Esophagus muscularis mucosa (tissue), 4 donors: ENCODE results near the gene CLDN34. TPM values are rescaled to one million over a fixed set of nuclear protein-coding genes. Genes with fewer than 3 reads are reported as not detected.

Experiments
- DNase-seq: peaks from one replicate; pipeline ENCODE4 v3.0.0-alpha.2; 2017; ENCODE audit errors: extremely low spot score
- H3K27ac ChIP-seq, 4 donors: fragments of 200-600 bp; sonication (generic); replicated peaks in 1 of 4; 1 replicate in 3 of 4; 2 replicates in 1 of 4; pipeline ENCODE4 v1.5.1; 2016 to 2019; ENCODE audit warnings: mild to moderate bottlenecking in 1 of 4
- H3K27me3 ChIP-seq, 4 donors: fragments of 200-600 bp; sonication (generic); one replicate each; pipeline versions ENCODE4 v1.5.1 to v1.6.0; 2016 to 2019
- H3K36me3 ChIP-seq, 4 donors: fragments of 200-600 bp; sonication (generic); one replicate each; pipeline ENCODE4 v1.5.1; 2016 to 2019
- H3K4me1 ChIP-seq, 4 donors: fragments of 200-600 bp; sonication (generic); one replicate each; pipeline ENCODE4 v1.5.1; 2016 to 2019
- H3K4me3 ChIP-seq, 4 donors: fragments of 200-600 bp; sonication (generic); 1 replicate in 2 of 4; 2 replicates in 2 of 4; pipeline ENCODE4 v1.5.1; 2016 to 2019; ENCODE audit warnings: mild to moderate bottlenecking in 4 of 4, moderate library complexity in 1 of 4
- H3K9me3 ChIP-seq, 4 donors: fragments of 200-600 bp; sonication (generic); 1 replicate in 3 of 4; 2 replicates in 1 of 4; pipeline ENCODE4 v1.5.1; 2016 to 2019
- CTCF ChIP-seq, 3 experiments: fragments of 200-600 bp in 2 of 3; fragments of 450-650 bp in 1 of 3; sonication (generic) in 2 of 3; IDR thresholded peaks; one replicate each; pipeline ENCODE4 v1.5.1; 2017 to 2019; ENCODE audit warnings: antibody characterized with exemption in 3 of 3, mild to moderate bottlenecking in 2 of 3, moderate library complexity in 1 of 3
- EP300 ChIP-seq: sonication (generic); formaldehyde crosslinking; IDR thresholded peaks from one replicate; pipeline ENCODE4 v1.6.1; 2017; ENCODE audit warnings: antibody characterized with exemption
- POLR2A ChIP-seq: fragments of 450-650 bp; IDR thresholded peaks from one replicate; pipeline ENCODE4 v1.6.1; 2017; ENCODE audit warnings: antibody characterized with exemption, moderate library complexity, mild to moderate bottlenecking, low read depth
- POLR2AphosphoS5 ChIP-seq, 2 donors: sonication (generic); formaldehyde crosslinking; IDR thresholded peaks; one replicate each; pipeline ENCODE4 v1.6.1; 2017; ENCODE audit warnings: antibody characterized with exemption in 2 of 2
- WGBS: methylation state at CpG from one replicate; pipeline ENCODE4 v1.1.5; 2018; 5-methylcytosine and 5-hydroxymethylcytosine counted together
- intact Hi-C: fragments of 100-400 bp; cut with DNase I; formaldehyde crosslinking; loops from one replicate; pipeline ENCODE4 v1.15.1; 2023
- total RNA-seq, 4 donors: library from RNA; depleted of rRNA; stranded (reverse); fragments of >200 nt; gene quantifications; one replicate each; pipeline versions ENCODE4 v1.1.0 to v1.2.1, GENCODE V29; 2016

CLDN34 gene, protein sequence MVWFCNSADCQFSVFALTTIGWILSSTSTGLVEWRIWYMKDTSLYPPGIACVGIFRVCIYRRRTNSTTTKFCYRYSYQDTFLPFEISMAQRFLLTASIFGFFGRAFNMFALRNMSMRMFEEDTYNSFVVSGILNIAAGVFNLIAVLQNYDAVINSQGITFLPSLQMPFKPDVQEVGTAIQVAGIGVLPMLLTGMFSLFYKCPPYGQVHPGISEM
- under 1 TPM in 1 of 4 donors, not detected in 3; 0.66 TPM for total RNA-seq

GRCh38 chrX:9966775-9967408 lies at the start of gene CLDN34:
CLDN34 (plus strand) TSS chrX:9967358; CDS start chrX:9967358, 0 bp downstream.
- TF ChIP-seq POLR2AphosphoS5 (IDR thresholded peaks at IDR 0.05) (no peak), EP300 (no peak), POLR2A (no peak), CTCF (IDR thresholded peaks at IDR 0.05) (no peak)
- Histone ChIP-seq H3K27me3 (no peaks in the 10 kb centered on the region), H3K4me1 (no peaks in the 10 kb centered on the region), H3K4me3 (no peak within 1 kb of the TSS), H3K9me3 (peaks cover 0 to 12% (median 0%) of the 10 kb centered on the region in 4 donors), H3K27ac (no peak within 1 kb of the TSS), H3K36me3 (no peaks in the 10 kb centered on the region)
- intact Hi-C loops: no loop called here
- WGBS: 90% methylated on average over 16 of the region's 16 CpGs
- no peak for DNase-seq

- TF ChIP-seq POLR2A (no peak), EP300 (no peak), CTCF (IDR thresholded peaks at IDR 0.05) (no peak), POLR2AphosphoS5 (IDR thresholded peaks at IDR 0.05) (no peak)
- no peaks in the 10 kb centered on the region for H3K4me1 ChIP-seq
- 93% methylated on average over 5 of the region's 5 CpGs for WGBS
- intact Hi-C loops: no loop called here
- no peak overlapping the region for H3K27ac ChIP-seq
- no peaks in the 10 kb centered on the region for H3K27me3 ChIP-seq
- DNase-seq: no peak
- H3K9me3 ChIP-seq: no peaks in the 10 kb centered on the region
- H3K4me3 ChIP-seq: no peak overlapping the region
- no peaks in the 10 kb centered on the region for H3K36me3 ChIP-seq
Measured at GRCh38 chrX:9917861-9918260, 49.3 kb upstream of the CLDN34 start.

DNA sequence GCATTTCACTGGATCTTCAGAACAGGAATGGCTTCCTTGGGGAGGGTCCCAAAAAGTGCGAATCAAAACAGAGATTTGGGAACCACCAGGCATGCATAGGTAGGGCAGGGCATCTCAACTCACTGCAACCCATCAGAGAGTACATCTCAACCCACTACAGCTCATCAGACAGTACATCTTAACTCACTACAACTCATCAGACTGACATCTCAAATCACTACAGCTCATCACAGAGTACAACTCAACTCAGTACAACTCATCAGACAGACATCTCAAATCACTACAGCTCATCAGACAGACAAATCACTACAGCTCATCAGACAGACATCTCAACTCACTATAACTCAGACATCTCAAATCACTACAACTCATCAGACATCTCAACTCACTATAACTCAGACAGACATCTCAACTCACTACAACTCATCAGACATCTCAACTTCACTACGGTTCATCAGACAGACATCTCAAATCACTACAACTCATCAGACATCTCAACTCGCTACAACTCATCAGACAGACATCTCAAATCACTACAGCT lies 47.5 kb upstream of the CLDN34 start:
- no peak overlapping the region for H3K4me3 ChIP-seq
- no peaks in the 10 kb centered on the region for H3K36me3 ChIP-seq
- H3K27me3 ChIP-seq: no peaks in the 10 kb centered on the region
- no peaks in the 10 kb centered on the region for H3K4me1 ChIP-seq
- 89% methylated on average over 3 of the region's 3 CpGs for WGBS
- no peak overlapping the region for H3K27ac ChIP-seq
- no peak for TF ChIP-seq CTCF (IDR thresholded peaks at IDR 0.05)
- no peak for TF ChIP-seq POLR2A
- TF ChIP-seq EP300: no peak
- TF ChIP-seq POLR2AphosphoS5 (IDR thresholded peaks at IDR 0.05): no peak
- intact Hi-C loops: no loop called here
- DNase-seq: no peak
- no peaks in the 10 kb centered on the region for H3K9me3 ChIP-seq

GRCh38 chrX:9921407-9921806 lies 45.8 kb upstream of the CLDN34 start:
- TF ChIP-seq POLR2AphosphoS5 (IDR thresholded peaks at IDR 0.05) (no peak), CTCF (IDR thresholded peaks at IDR 0.05) (no peak), POLR2A (no peak), EP300 (no peak)
- Histone ChIP-seq H3K27me3 (no peaks in the 10 kb centered on the region), H3K4me1 (no peaks in the 10 kb centered on the region), H3K4me3 (no peak overlapping the region), H3K36me3 (no peaks in the 10 kb centered on the region), H3K27ac (no peak overlapping the region), H3K9me3 (no peaks in the 10 kb centered on the region)
- WGBS: 87% methylated on average over 5 of the region's 5 CpGs
- intact Hi-C loops: no loop called here
- DNase-seq: no peak
